ENCODE data around the gene RNF166.

RNF166 gene

GRCh38 chr16:88658714-88659113 is 47.5 kb downstream of the RNF166 start:
- H3K9ac ChIP-seq (ENCODE audit: low read depth, low read length), result no peak overlapping the region
- H3K9me3 ChIP-seq (ENCODE audit: control insufficient read depth, insufficient read depth, low read length), result no peaks in the 10 kb centered on the region
- H3K4me1 ChIP-seq (ENCODE audit: insufficient read depth, low read length), result no peaks in the 10 kb centered on the region
- no peaks in the 10 kb centered on the region for H3K36me3 ChIP-seq (ENCODE audit: insufficient read depth, low read length)

GRCh38 chr16:88657371-88657770 is 48.8 kb downstream of the RNF166 start:
- Histone ChIP-seq H3K9me3 (ENCODE audit: control insufficient read depth, insufficient read depth, low read length) (no peaks in the 10 kb centered on the region), H3K36me3 (ENCODE audit: insufficient read depth, low read length) (no peaks in the 10 kb centered on the region), H3K9ac (ENCODE audit: low read depth, low read length) (no peak overlapping the region), H3K4me1 (ENCODE audit: insufficient read depth, low read length) (no peaks in the 10 kb centered on the region)

GRCh38 chr16:88656291-88656980 is 49.8 kb downstream of the RNF166 start:
- no peaks in the 10 kb centered on the region; the same call in 1 of the 2 replicates for H3K4me1 ChIP-seq (ENCODE audit: insufficient read depth, low read length)
- H3K9ac ChIP-seq (ENCODE audit: low read depth, low read length), result no peak overlapping the region
- no peaks in the 10 kb centered on the region for H3K9me3 ChIP-seq (ENCODE audit: control insufficient read depth, insufficient read depth, low read length)
- H3K36me3 ChIP-seq (ENCODE audit: insufficient read depth, low read length), result no peaks in the 10 kb centered on the region

- Histone ChIP-seq H3K4me1 (ENCODE audit: insufficient read depth, low read length) (no peaks in the 10 kb centered on the region; the same call in 1 of the 2 replicates), H3K36me3 (ENCODE audit: insufficient read depth, low read length) (no peaks in the 10 kb centered on the region), H3K9ac (ENCODE audit: low read depth, low read length) (no peak overlapping the region)
These were observed 50.4 kb downstream of the RNF166 start for GRCh38 chr16:88655733-88656281.

GRCh38 chr16:88655053-88655732 is 51.0 kb downstream of the RNF166 start:
- H3K9me3 ChIP-seq (ENCODE audit: control insufficient read depth, insufficient read depth, low read length), result no peaks in the 10 kb centered on the region
- no peak overlapping the region for H3K9ac ChIP-seq (ENCODE audit: low read depth, low read length)
- H3K4me1 ChIP-seq (ENCODE audit: insufficient read depth, low read length), result no peaks in the 10 kb centered on the region; the same call in 1 of the 2 replicates
- no peaks in the 10 kb centered on the region for H3K36me3 ChIP-seq (ENCODE audit: insufficient read depth, low read length)

More at GRCh38 chr16:88655733-88656281, 50.4 kb downstream of the RNF166 start:
- no peaks in the 10 kb centered on the region for H3K9me3 ChIP-seq (ENCODE audit: control insufficient read depth, insufficient read depth, low read length)

- Histone ChIP-seq H3K9ac (ENCODE audit: low read depth, low read length) (no peak overlapping the region), H3K36me3 (ENCODE audit: insufficient read depth, low read length) (no peaks in the 10 kb centered on the region)
These were observed 51.7 kb downstream of the RNF166 start for GRCh38 chr16:88654363-88655052.

GRCh38 chr16:88653596-88654362 is 52.4 kb downstream of the RNF166 start:
- no peak overlapping the region for H3K9ac ChIP-seq (ENCODE audit: low read depth, low read length)
- no peaks in the 10 kb centered on the region; the same call in 1 of the 2 replicates for H3K4me1 ChIP-seq (ENCODE audit: insufficient read depth, low read length)
- no peaks in the 10 kb centered on the region for H3K36me3 ChIP-seq (ENCODE audit: insufficient read depth, low read length)
- no peaks in the 10 kb centered on the region for H3K9me3 ChIP-seq (ENCODE audit: control insufficient read depth, insufficient read depth, low read length)

More at GRCh38 chr16:88654363-88655052, 51.7 kb downstream of the RNF166 start:
- Histone ChIP-seq H3K4me1 (ENCODE audit: insufficient read depth, low read length) (no peaks in the 10 kb centered on the region; the same call in 1 of the 2 replicates), H3K9me3 (ENCODE audit: control insufficient read depth, insufficient read depth, low read length) (no peaks in the 10 kb centered on the region)

GRCh38 chr16:88653101-88653500 is 53.1 kb downstream of the RNF166 start:
- H3K4me1 ChIP-seq (ENCODE audit: insufficient read depth, low read length), result no peaks in the 10 kb centered on the region; the same call in 1 of the 2 replicates
- H3K36me3 ChIP-seq (ENCODE audit: insufficient read depth, low read length), result no peaks in the 10 kb centered on the region
- H3K9ac ChIP-seq (ENCODE audit: low read depth, low read length), result no peak overlapping the region
- no peaks in the 10 kb centered on the region for H3K9me3 ChIP-seq (ENCODE audit: control insufficient read depth, insufficient read depth, low read length)

- no peak overlapping the region for H3K9ac ChIP-seq (ENCODE audit: low read depth, low read length)
- H3K9me3 ChIP-seq (ENCODE audit: control insufficient read depth, insufficient read depth, low read length), result no peaks in the 10 kb centered on the region
- no peaks in the 10 kb centered on the region; the same call in 1 of the 2 replicates for H3K4me1 ChIP-seq (ENCODE audit: insufficient read depth, low read length)
- no peaks in the 10 kb centered on the region for H3K36me3 ChIP-seq (ENCODE audit: insufficient read depth, low read length)
These were observed 53.5 kb downstream of the RNF166 start for GRCh38 chr16:88652762-88653063.

GRCh38 chr16:88651989-88652761 is 54.0 kb downstream of the RNF166 start:
- Histone ChIP-seq H3K9me3 (ENCODE audit: control insufficient read depth, insufficient read depth, low read length) (no peaks in the 10 kb centered on the region), H3K4me1 (ENCODE audit: insufficient read depth, low read length) (no peaks in the 10 kb centered on the region; the same call in 1 of the 2 replicates), H3K9ac (ENCODE audit: low read depth, low read length) (no peak overlapping the region), H3K36me3 (ENCODE audit: insufficient read depth, low read length) (no peaks in the 10 kb centered on the region)

GRCh38 chr16:88651276-88651988 is 54.8 kb downstream of the RNF166 start:
- Histone ChIP-seq H3K36me3 (ENCODE audit: insufficient read depth, low read length) (no peaks in the 10 kb centered on the region), H3K9ac (ENCODE audit: low read depth, low read length) (peak overlapping the region; percentile 79; the same call in 1 of the 2 replicates), H3K4me1 (ENCODE audit: insufficient read depth, low read length) (no peaks in the 10 kb centered on the region; the same call in 1 of the 2 replicates), H3K9me3 (ENCODE audit: control insufficient read depth, insufficient read depth, low read length) (no peaks in the 10 kb centered on the region)

GRCh38 chr16:88650749-88651275 is 55.4 kb downstream of the RNF166 start, which contains the start of gene CYBA:
TSS of gene CYBA (minus strand) at chr16:88651053. CDS start at chr16:88651013, 40 bp downstream.
- Histone ChIP-seq H3K9ac (ENCODE audit: low read depth, low read length) (peak within 1 kb of the TSS; percentile 79), H3K9me3 (ENCODE audit: control insufficient read depth, insufficient read depth, low read length) (no peaks in the 10 kb centered on the region), H3K36me3 (ENCODE audit: insufficient read depth, low read length) (no peaks in the 10 kb centered on the region), H3K4me1 (ENCODE audit: insufficient read depth, low read length) (no peaks in the 10 kb centered on the region; the same call in 1 of the 2 replicates)

All from ES-I3 (cell line).